IPS-18a (cell line): ENCODE results near the gene APOL6.
"Not testable (repeated sequence)": the region's sequence is repeated elsewhere in the genome, so short reads cannot be mapped to it uniquely, and the experiment has no call there.

ENCODE experiments used
- H3K27ac ChIP-seq: one replicate; pipeline ENCODE4 v1.5.1; 2013; ENCODE audit warnings: low read length
- H3K27me3 ChIP-seq: one replicate; pipeline ENCODE4 v1.6.1; 2013; ENCODE audit warnings: mild to moderate bottlenecking, low read length; ENCODE audit not compliant: control insufficient read depth, insufficient read depth
- H3K36me3 ChIP-seq: one replicate; pipeline ENCODE4 v1.6.1; 2013; ENCODE audit warnings: low read depth, low read length; ENCODE audit not compliant: control insufficient read depth
- H3K4me1 ChIP-seq: one replicate; pipeline ENCODE4 v1.6.1; 2013; ENCODE audit warnings: low read depth, low read length; ENCODE audit not compliant: control insufficient read depth
- H3K4me3 ChIP-seq: one replicate; pipeline ENCODE4 v1.5.1; 2013; ENCODE audit warnings: low read length
- H3K9ac ChIP-seq: one replicate; pipeline ENCODE4 v1.6.1; 2013; ENCODE audit warnings: mild to moderate bottlenecking, low read length, moderate library complexity
- H3K9me3 ChIP-seq: one replicate; pipeline ENCODE4 v1.6.1; 2013; ENCODE audit warnings: low read depth, low read length; ENCODE audit not compliant: control insufficient read depth

The APOL6 gene

DNA sequence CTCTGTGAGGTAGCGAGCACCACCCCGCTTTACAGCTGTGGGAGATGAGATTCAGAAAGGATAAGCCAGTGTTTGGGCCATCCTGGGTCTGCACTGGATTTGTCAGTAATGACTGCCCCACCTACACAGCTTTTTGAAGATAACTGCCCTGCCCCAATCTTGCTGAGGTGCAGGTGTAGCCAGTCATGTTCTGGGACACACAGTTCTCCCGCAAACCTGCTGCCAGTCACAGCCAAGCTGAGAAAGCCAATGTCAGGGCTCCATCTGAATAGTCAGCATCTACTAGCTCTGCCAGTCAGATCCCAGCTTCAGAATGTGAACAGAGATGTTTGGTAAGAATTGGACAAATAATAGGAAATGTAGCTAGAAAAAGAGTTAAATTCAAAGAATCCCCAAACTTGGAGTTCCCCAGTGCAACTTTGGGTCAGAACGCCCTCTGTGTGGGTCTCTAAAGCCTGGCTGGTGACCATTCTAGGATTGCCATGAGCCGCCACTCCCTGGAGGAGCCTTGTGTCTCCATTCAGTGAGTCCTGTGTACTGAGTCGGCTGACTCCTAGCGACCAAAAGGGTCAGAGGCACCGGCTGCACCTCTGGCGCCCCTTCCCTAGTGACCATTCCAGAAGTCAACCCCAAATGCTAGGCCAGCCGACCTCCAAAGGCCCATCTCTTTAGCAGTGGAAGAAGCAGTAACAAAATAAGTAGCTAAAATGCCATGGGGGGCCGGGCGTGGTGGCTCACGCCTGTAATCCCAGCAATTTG lies 28.7 kb upstream of the APOL6 start:
- no peak overlapping the region for H3K4me3 ChIP-seq
- H3K9ac ChIP-seq, result no peak overlapping the region
- peaks cover 5% of the 10 kb centered on the region for H3K4me1 ChIP-seq
- H3K27ac ChIP-seq, result no peak overlapping the region
- no peaks in the 10 kb centered on the region for H3K9me3 ChIP-seq
- H3K27me3 ChIP-seq, result no peaks in the 10 kb centered on the region
- H3K36me3 ChIP-seq, result no peaks in the 10 kb centered on the region

DNA sequence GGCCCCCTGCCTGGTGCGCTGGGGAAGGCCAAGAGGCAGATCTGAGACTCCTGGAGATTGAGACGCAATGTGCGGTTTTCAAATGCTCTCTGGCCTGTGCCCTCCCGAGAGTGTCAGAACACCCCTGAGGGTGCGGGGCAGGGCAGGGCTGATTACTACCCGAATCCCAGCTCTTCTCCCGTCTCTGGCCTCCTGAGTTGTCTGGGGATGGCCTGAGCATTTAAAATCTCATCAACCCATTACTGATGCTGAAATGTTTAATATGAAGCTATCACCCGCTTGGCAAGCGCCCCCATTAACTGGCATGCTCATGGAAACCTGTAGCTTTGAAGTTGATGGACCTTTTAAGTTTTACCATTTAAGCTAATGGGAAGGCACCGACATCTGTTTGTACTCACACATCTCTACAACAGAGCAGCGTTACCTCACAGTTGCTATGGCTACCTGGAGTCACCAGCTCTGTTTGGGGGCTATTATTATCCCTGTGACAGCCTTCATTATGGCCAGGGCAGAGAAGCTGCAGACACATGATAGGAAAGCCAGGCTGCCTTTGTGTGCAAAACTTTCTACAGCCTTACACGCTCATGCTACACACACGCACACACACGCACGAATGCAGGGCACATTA lies 27.5 kb upstream of the APOL6 start:
- H3K36me3 ChIP-seq, result no peaks in the 10 kb centered on the region
- H3K27ac ChIP-seq, result no peak overlapping the region
- H3K4me1 ChIP-seq, result peaks cover 5% of the 10 kb centered on the region
- H3K9me3 ChIP-seq, result no peaks in the 10 kb centered on the region
- no peaks in the 10 kb centered on the region for H3K27me3 ChIP-seq
- no peak overlapping the region for H3K9ac ChIP-seq
- H3K4me3 ChIP-seq, result no peak overlapping the region

GRCh38 chr22:35621451-35621850 lies 26.8 kb upstream of the APOL6 start:
- H3K9ac ChIP-seq, result no peak overlapping the region

DNA sequence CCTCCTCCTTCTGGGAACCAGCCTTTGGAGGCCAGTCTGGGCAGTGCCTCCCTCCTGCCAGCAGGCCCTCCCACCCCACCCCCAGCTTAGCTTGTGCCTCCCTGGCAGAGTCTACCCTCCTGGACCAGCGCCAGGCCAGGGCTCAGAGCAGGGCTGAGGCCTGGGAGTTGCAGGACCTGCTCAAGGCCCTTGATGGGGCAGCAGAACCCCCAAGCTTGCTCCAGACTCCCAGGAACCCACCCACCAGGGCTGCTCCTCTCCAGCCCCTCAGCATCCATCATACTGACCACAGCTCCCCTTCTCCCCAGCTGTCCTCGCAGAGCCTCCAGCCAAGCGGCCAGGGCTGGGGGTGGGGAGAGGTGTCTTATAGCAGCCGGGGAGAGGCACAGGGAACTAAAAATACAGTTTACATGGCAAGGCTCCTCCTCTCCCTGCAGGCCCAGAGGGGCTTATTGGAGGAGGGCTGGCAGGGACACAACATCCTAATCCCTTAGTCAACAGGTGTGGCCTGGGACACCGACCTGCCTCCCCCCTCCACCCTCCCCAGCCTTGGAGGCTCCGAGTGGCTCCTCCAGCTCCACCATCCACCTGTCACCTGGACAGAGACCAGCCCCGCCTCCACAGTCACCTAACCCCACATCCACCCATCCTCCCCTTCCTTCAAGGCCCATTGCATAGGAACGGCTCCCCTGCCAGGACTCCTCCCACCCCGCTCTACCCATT lies 25.9 kb upstream of the APOL6 start:
- Histone ChIP-seq H3K4me1 (peaks cover 5% of the 10 kb centered on the region), H3K9ac (no peak overlapping the region), H3K27me3 (no peaks in the 10 kb centered on the region), H3K9me3 (no peaks in the 10 kb centered on the region), H3K4me3 (no peak overlapping the region), H3K27ac (no peak overlapping the region), H3K36me3 (no peaks in the 10 kb centered on the region)

More at GRCh38 chr22:35621451-35621850, 26.8 kb upstream of the APOL6 start:
- H3K27me3 ChIP-seq, result no peaks in the 10 kb centered on the region
- H3K27ac ChIP-seq, result no peak overlapping the region
- H3K9me3 ChIP-seq, result no peaks in the 10 kb centered on the region
- no peaks in the 10 kb centered on the region for H3K36me3 ChIP-seq
- H3K4me3 ChIP-seq, result no peak overlapping the region
- H3K4me1 ChIP-seq, result peaks cover 5% of the 10 kb centered on the region

- not testable (repeated sequence) for H3K9ac ChIP-seq, H3K9me3 ChIP-seq, H3K4me3 ChIP-seq, H3K27me3 ChIP-seq, H3K36me3 ChIP-seq, H3K27ac ChIP-seq, H3K4me1 ChIP-seq
These were observed 24.4 kb upstream of the APOL6 start for GRCh38 chr22:35623885-35624284.

DNA sequence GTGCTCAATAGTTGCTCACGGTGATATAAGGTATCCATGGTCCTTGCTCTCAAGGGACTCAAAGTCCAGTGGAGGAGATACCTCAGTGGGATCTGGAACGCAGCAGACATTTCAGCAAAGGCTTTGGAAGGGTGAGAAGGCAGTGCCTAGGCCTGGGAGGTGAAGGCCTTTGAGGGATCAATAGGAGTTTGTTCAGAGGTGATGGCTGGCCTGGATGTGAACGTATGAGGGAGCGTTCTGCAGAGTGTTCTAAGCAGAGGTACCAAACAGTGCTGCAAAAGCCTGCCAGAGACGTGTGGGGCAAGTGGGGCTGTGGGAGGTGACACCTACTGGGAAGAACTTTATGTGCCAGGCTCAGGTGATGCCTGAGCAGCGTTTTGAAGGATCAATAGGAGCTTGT lies 23.7 kb upstream of the APOL6 start:
- Histone ChIP-seq H3K27ac (no peak overlapping the region), H3K4me1 (peaks cover 5% of the 10 kb centered on the region), H3K36me3 (no peaks in the 10 kb centered on the region), H3K9ac (no peak overlapping the region), H3K9me3 (no peaks in the 10 kb centered on the region), H3K27me3 (no peaks in the 10 kb centered on the region), H3K4me3 (no peak overlapping the region)

- Histone ChIP-seq H3K4me1 (peaks cover 5% of the 10 kb centered on the region), H3K9ac (no peak overlapping the region), H3K36me3 (no peaks in the 10 kb centered on the region)
These were observed 22.3 kb upstream of the APOL6 start for GRCh38 chr22:35625763-35626432.

DNA sequence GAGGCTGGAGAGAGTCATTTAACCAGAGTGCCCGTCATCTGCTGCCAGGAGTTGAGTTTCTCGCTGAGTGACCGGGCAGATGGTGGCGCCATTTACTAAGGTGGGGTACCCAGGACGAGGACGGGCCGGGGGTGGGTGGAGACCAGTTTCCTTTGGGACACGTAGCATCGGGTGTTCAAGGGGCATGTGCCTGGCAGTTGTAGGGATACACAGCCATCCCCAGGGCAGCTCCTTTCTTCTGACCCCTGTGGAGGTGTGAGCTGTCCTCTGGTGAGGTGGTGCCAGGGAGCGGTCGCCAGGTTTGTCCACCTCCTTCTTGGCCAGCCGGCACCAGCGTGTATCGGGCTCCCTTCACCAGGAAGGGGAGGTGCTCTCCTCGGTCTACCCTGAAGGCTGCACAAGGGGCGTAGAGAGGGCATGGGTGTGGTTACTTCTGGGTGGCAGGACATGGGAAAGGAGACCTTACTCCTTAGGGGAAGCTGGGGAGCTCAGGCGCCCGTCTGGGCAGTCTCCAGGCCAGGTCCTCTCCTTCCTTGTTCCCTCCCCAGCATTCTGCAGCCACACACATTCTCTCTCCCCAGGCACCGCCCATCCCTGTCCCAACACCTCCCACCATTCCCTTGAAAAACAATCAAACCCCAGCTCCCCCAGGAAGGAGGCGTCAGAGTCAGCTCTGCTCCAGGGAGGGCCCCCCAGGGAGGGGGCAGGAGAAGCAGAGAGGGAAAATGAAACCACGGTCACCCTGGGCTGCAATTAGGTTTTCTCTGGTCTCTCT lies 20.8 kb upstream of the APOL6 start:
- peaks cover 5% of the 10 kb centered on the region for H3K4me1 ChIP-seq
- peak overlapping the region; percentile 67 for H3K9ac ChIP-seq
- no peak overlapping the region for H3K27ac ChIP-seq
- no peaks in the 10 kb centered on the region for H3K27me3 ChIP-seq
- peak overlapping the region; percentile 81 for H3K4me3 ChIP-seq
- no peaks in the 10 kb centered on the region for H3K9me3 ChIP-seq
- no peaks in the 10 kb centered on the region for H3K36me3 ChIP-seq

More at GRCh38 chr22:35625763-35626432, 22.3 kb upstream of the APOL6 start:
- H3K27ac ChIP-seq, result no peak overlapping the region
- no peaks in the 10 kb centered on the region for H3K27me3 ChIP-seq
- H3K4me3 ChIP-seq, result no peak overlapping the region
- H3K9me3 ChIP-seq, result no peaks in the 10 kb centered on the region

- H3K4me3 ChIP-seq, result no peak overlapping the region
- H3K9ac ChIP-seq, result no peak overlapping the region
- H3K4me1 ChIP-seq, result no peaks in the 10 kb centered on the region
- H3K36me3 ChIP-seq, result no peaks in the 10 kb centered on the region
- H3K27ac ChIP-seq, result no peak overlapping the region
- no peaks in the 10 kb centered on the region for H3K9me3 ChIP-seq
- H3K27me3 ChIP-seq, result no peaks in the 10 kb centered on the region
These were observed 19.5 kb upstream of the APOL6 start for GRCh38 chr22:35628732-35629131.

GRCh38 chr22:35629406-35630216 lies 18.6 kb upstream of the APOL6 start:
- no peaks in the 10 kb centered on the region for H3K9me3 ChIP-seq
- H3K4me1 ChIP-seq, result no peaks in the 10 kb centered on the region
- H3K4me3 ChIP-seq, result no peak overlapping the region
- H3K27ac ChIP-seq, result no peak overlapping the region
- H3K9ac ChIP-seq, result no peak overlapping the region
- no peaks in the 10 kb centered on the region for H3K36me3 ChIP-seq
- H3K27me3 ChIP-seq, result no peaks in the 10 kb centered on the region
